Stomach (tissue), 4 donors: ENCODE results near the gene CCSER1.

Experiments
- CTCF ChIP-seq, 7 experiments: fragments of 450-650 bp in 4 of 7; fragments of 200-600 bp in 3 of 7; sonication (generic) in 3 of 7; IDR thresholded peaks; one replicate each; pipeline ENCODE4 v1.5.1; 2016 to 2019; ENCODE audit warnings: antibody characterized with exemption in 7 of 7, control low read depth in 2 of 7, mild to moderate bottlenecking in 1 of 7
- POLR2A ChIP-seq, 4 donors: fragments of 450-650 bp; IDR thresholded peaks; one replicate each; pipeline ENCODE4 v1.6.1; 2016; ENCODE audit warnings: antibody characterized with exemption in 4 of 4, control low read depth in 2 of 4, mild to moderate bottlenecking in 1 of 4, moderate library complexity in 1 of 4
- POLR2AphosphoS5 ChIP-seq, 3 donors: sonication (generic); formaldehyde crosslinking; IDR thresholded peaks; one replicate each; pipeline ENCODE4 v1.6.1; 2016; ENCODE audit warnings: antibody characterized with exemption in 3 of 3

- TF ChIP-seq CTCF (IDR thresholded peaks at IDR 0.05), result no peak
- TF ChIP-seq POLR2A (IDR thresholded peaks at IDR 0.05), result no peak
- no peak for TF ChIP-seq POLR2AphosphoS5 (IDR thresholded peaks at IDR 0.05)
These were observed 725.0 kb downstream of the CCSER1 start for GRCh38 chr4:90852237-90852636.
